Mesothelial cell of epicardium (in vitro differentiated cells): Measurements from ENCODE around the gene HUWE1. TPM values are rescaled to one million over a fixed set of nuclear protein-coding genes. Genes with fewer than 3 reads are reported as not detected.

ENCODE experiments used
- DNase-seq, 2 experiments: peaks; one replicate each; pipeline ENCODE4 v3.0.0; 2021; ENCODE audit warnings: low spot score in 2 of 2; ENCODE audit not compliant: unreplicated experiment in 2 of 2
- H3K27ac Mint-ChIP-seq: 2 replicates; pipeline ENCODE4 v1.8.0; 2021; ENCODE audit warnings: mixed read lengths
- H3K27me3 Mint-ChIP-seq: 2 replicates; pipeline ENCODE4 v1.8.0; 2021; ENCODE audit warnings: low read depth, mixed read lengths
- H3K36me3 Mint-ChIP-seq: 2 replicates; pipeline ENCODE4 v1.8.0; 2021; ENCODE audit warnings: mixed read lengths
- H3K4me1 Mint-ChIP-seq: 2 replicates; pipeline ENCODE4 v1.8.0; 2021; ENCODE audit warnings: mixed read lengths
- H3K4me3 Mint-ChIP-seq: 2 replicates; pipeline ENCODE4 v1.8.0; 2021; ENCODE audit warnings: mild to moderate bottlenecking, moderate library complexity, mixed read lengths
- H3K9me3 Mint-ChIP-seq: 2 replicates; pipeline ENCODE4 v1.8.0; 2021; ENCODE audit warnings: mixed read lengths
- total RNA-seq: library from RNA; stranded (reverse); gene quantifications from 3 replicates; pipeline ENCODE4 v1.2.1, GENCODE V29; 2021
- TF ChIP-seq, protein P1 (sequence below): fragments of 200-600 bp; sonication (generic); IDR thresholded peaks from one replicate; pipeline ENCODE4 v1.5.0; 2021; ENCODE audit warnings: antibody characterized with exemption; ENCODE audit not compliant: unreplicated experiment

HUWE1 gene
- total RNA-seq, 1 donor from 2014 or later: 277 TPM

- H3K27me3 Mint-ChIP-seq: no peaks in the 10 kb centered on the region
- no peak for DNase-seq
- H3K4me1 Mint-ChIP-seq: no peaks in the 10 kb centered on the region
- H3K36me3 Mint-ChIP-seq: no peaks in the 10 kb centered on the region
- TF ChIP-seq, protein P1, sequence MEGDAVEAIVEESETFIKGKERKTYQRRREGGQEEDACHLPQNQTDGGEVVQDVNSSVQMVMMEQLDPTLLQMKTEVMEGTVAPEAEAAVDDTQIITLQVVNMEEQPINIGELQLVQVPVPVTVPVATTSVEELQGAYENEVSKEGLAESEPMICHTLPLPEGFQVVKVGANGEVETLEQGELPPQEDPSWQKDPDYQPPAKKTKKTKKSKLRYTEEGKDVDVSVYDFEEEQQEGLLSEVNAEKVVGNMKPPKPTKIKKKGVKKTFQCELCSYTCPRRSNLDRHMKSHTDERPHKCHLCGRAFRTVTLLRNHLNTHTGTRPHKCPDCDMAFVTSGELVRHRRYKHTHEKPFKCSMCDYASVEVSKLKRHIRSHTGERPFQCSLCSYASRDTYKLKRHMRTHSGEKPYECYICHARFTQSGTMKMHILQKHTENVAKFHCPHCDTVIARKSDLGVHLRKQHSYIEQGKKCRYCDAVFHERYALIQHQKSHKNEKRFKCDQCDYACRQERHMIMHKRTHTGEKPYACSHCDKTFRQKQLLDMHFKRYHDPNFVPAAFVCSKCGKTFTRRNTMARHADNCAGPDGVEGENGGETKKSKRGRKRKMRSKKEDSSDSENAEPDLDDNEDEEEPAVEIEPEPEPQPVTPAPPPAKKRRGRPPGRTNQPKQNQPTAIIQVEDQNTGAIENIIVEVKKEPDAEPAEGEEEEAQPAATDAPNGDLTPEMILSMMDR: no peak
- H3K27ac Mint-ChIP-seq: no peak overlapping the region
- no peak overlapping the region for H3K4me3 Mint-ChIP-seq
- peaks cover 25% of the 10 kb centered on the region for H3K9me3 Mint-ChIP-seq
These were observed 17.8 kb upstream of the HUWE1 start for GRCh38 chrX:53704294-53704693.

GRCh38 chrX:53695946-53696549, 9.5 kb upstream of the HUWE1 start:
- H3K4me3 Mint-ChIP-seq: no peak overlapping the region
- no peak overlapping the region for H3K27ac Mint-ChIP-seq
- H3K36me3 Mint-ChIP-seq: no peaks in the 10 kb centered on the region
- H3K27me3 Mint-ChIP-seq: no peaks in the 10 kb centered on the region
- TF ChIP-seq, protein P1: no peak
- H3K9me3 Mint-ChIP-seq: peaks cover 11% of the 10 kb centered on the region
- H3K4me1 Mint-ChIP-seq: peaks cover 5% of the 10 kb centered on the region
- DNase-seq: no peak

DNA sequence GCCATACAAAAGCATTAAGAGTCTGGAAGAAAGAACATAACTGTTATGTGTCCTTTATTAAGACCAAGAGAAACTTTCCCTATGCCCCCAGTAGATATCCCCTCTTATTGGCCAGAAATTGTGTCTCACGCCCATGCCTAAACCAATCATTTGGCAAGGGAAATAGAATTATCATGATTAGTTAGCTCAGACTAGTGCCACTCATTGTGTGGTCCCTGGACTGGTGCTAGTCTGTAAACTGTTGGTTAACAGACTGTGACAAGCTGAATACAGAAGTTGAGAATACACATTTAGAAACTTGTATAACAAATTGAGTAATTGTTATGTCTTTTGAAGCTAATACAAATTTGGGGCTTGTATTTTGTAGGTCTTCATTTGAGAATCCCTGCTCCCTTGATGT, 8.1 kb upstream of the HUWE1 start:
- no peaks in the 10 kb centered on the region for H3K36me3 Mint-ChIP-seq
- TF ChIP-seq, protein P1: no peak
- H3K27me3 Mint-ChIP-seq: no peaks in the 10 kb centered on the region
- peaks cover 14% of the 10 kb centered on the region for H3K9me3 Mint-ChIP-seq
- H3K4me3 Mint-ChIP-seq: no peak overlapping the region
- H3K4me1 Mint-ChIP-seq: peaks cover 5% of the 10 kb centered on the region
- no peak for DNase-seq
- no peak overlapping the region for H3K27ac Mint-ChIP-seq

DNA sequence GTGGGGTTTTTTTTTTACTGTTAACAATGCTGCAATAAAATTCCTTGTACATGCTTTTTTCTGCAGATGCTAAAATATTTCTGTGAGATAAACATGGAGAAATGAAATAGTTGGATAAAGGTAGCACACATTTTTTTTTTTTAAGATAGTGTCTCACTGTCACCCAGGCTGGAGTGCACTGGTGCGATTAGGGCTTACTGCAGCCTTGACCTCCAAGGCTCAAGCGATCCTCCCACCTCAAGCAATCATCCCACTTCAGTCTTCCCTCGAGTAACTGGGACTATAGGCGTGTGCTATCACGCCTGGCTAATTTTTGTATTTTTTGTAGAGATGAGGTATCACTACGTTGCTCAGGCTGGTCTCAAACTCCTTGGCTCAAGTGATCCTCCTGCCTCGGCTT, 1.8 kb upstream of the HUWE1 start:
- H3K4me3 Mint-ChIP-seq: no peak overlapping the region
- H3K27ac Mint-ChIP-seq: no peak overlapping the region
- no peaks in the 10 kb centered on the region for H3K36me3 Mint-ChIP-seq
- H3K27me3 Mint-ChIP-seq: no peaks in the 10 kb centered on the region
- TF ChIP-seq, protein P1: no peak
- H3K9me3 Mint-ChIP-seq: peaks cover 18% of the 10 kb centered on the region
- DNase-seq: no peak
- H3K4me1 Mint-ChIP-seq: no peaks in the 10 kb centered on the region

- peak overlapping the region; percentile 81 for H3K4me3 Mint-ChIP-seq
- peak overlapping the region; percentile 84 for H3K27ac Mint-ChIP-seq
- H3K27me3 Mint-ChIP-seq: no peaks in the 10 kb centered on the region
- TF ChIP-seq, protein P1: no peak
- peaks cover 3% of the 10 kb centered on the region for H3K36me3 Mint-ChIP-seq
- no peak for DNase-seq
- peaks cover 9% of the 10 kb centered on the region for H3K9me3 Mint-ChIP-seq
- H3K4me1 Mint-ChIP-seq: peaks cover 12% of the 10 kb centered on the region
These were observed 808 bp downstream of the HUWE1 start for GRCh38 chrX:53685711-53686110.
